Uterus (tissue), 2 donors: ENCODE results near the gene LANCL1.

ENCODE experiments used
- CTCF ChIP-seq, 4 experiments: fragments of 200-600 bp in 2 of 4; fragments of 450-650 bp in 2 of 4; sonication (generic) in 2 of 4; IDR thresholded peaks; one replicate each; pipeline ENCODE4 v1.5.1; 2016 to 2019; ENCODE audit warnings: antibody characterized with exemption in 4 of 4, mild to moderate bottlenecking in 2 of 4, moderate library complexity in 1 of 4
- POLR2A ChIP-seq, 2 donors: fragments of 450-650 bp; IDR thresholded peaks; one replicate each; pipeline ENCODE4 v1.6.1; 2016; ENCODE audit warnings: antibody characterized with exemption in 2 of 2, mild to moderate bottlenecking in 1 of 2, moderate library complexity in 1 of 2

DNA sequence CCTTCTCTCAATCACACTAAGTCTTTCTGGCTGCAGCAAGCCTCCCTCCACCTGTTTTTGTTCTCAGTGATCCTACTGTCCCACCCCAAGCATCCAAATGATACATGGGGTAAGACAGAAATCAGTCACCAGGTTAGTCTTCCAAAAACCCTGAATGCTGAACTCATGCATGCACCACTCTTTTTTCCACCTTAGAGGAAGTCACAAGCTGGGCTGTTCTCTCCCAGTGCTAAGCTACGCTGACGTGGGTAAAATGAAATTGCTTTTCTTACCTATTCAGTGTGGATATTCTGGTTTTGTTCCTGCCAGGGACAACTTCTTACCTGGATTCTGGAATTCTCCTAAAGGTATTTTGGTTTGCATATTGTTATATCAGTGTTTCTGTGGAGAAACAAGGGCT is 54.2 kb downstream of the LANCL1 start:
- TF ChIP-seq POLR2A (IDR thresholded peaks at IDR 0.05) (no peak), CTCF (IDR thresholded peaks at IDR 0.05) (no peak)
